Panc1 (cell line): Measurements from ENCODE around the gene FAM20A. TPM values are rescaled to one million over a fixed set of nuclear protein-coding genes. Genes with fewer than 3 reads are reported as not detected.

Experiments used
- ATAC-seq: fragments of 200-7000 bp; cut with Tn5 transposase; 2 replicates; pipeline ENCODE4 v1.9.1; 2020; ENCODE audit warnings: mild to moderate bottlenecking, moderate library complexity
- BruUV-seq: library from RNA; stranded (reverse); fragments of 400-500 nt; replicated peaks from 2 replicates; lab custom pipeline; 2021; lab: Mats Ljungman, UMichigan
- CTCF ChIA-PET: fragments of 300-600 bp; sonication (Branson Sonifier 250); formaldehyde crosslinking; loops from one replicate; lab custom pipeline; 2022; ENCODE audit warnings: antibody characterized with exemption; lab: Charles Lee
- POLR2A ChIA-PET: fragments of 300-600 bp; sonication (Branson Sonifier 250); formaldehyde crosslinking; loops from one replicate; lab custom pipeline; 2022; ENCODE audit warnings: antibody characterized with exemption; lab: Charles Lee
- DNase-seq: peaks from one replicate; pipeline ENCODE4 v3.0.0-alpha.2; 2010; ENCODE audit warnings: low read depth, low spot score
- H3K27ac ChIP-seq: 2 replicates; pipeline ENCODE4 v1.5.1; 2011; ENCODE audit warnings: mild to moderate bottlenecking, low read length, inconsistent platforms
- H3K27me3 ChIP-seq: fragments of 200-500 bp; sonication (Bioruptor generic); 2 replicates; pipeline ENCODE4 v1.6.0; 2014; ENCODE audit warnings: low read length, inconsistent platforms; ENCODE audit not compliant: control insufficient read depth, insufficient read depth
- H3K36me3 ChIP-seq: fragments of 200-500 bp; sonication (Bioruptor generic); 2 replicates; pipeline ENCODE4 v1.5.1; 2014; ENCODE audit warnings: inconsistent platforms, mild to moderate bottlenecking, low read length, moderate library complexity; ENCODE audit not compliant: control insufficient read depth, insufficient read depth
- H3K4me1 ChIP-seq: 2 replicates; pipeline ENCODE4 v1.5.1; 2011; ENCODE audit warnings: inconsistent platforms, mild to moderate bottlenecking, low read length, moderate library complexity; ENCODE audit not compliant: control insufficient read depth, insufficient read depth
- H3K4me3 ChIP-seq, 2 experiments: 2 replicates each; pipeline ENCODE4 v1.5.1; 2011 to 2012; ENCODE audit warnings: low read depth in 2 of 2, low read length in 2 of 2, mild to moderate bottlenecking in 2 of 2, inconsistent platforms in 1 of 2, moderate library complexity in 1 of 2
- H3K9me3 ChIP-seq: fragments of 200-500 bp; sonication (Bioruptor generic); 2 replicates; pipeline ENCODE4 v1.5.1; 2014; ENCODE audit warnings: low read depth, mild to moderate bottlenecking, inconsistent platforms, low read length, moderate library complexity; ENCODE audit not compliant: control insufficient read depth, insufficient read depth
- POLR2AphosphoS5 ChIP-seq: IDR thresholded peaks from 2 replicates; pipeline ENCODE4 v1.6.1; 2012; ENCODE audit warnings: mild to moderate bottlenecking, low read depth, low read length, moderate library complexity
- SIN3A ChIP-seq: IDR thresholded peaks from 2 replicates; pipeline ENCODE4 v1.6.1; 2012; ENCODE audit warnings: low read depth, mild to moderate bottlenecking, low read length, moderate library complexity, borderline replicate concordance; ENCODE audit not compliant: insufficient read depth
- TCF7L2 ChIP-seq: IDR thresholded peaks from 2 replicates; pipeline ENCODE4 v1.6.1; 2011; ENCODE audit warnings: mild to moderate bottlenecking, low read depth, low read length, inconsistent platforms
- in situ Hi-C: cut with HindIII; loops from 2 replicates; pipeline ENCODE4 v1.10.0; 2016; ENCODE audit warnings: low sequenced_read_pairs, low pct_unique_long_range_greater_than_20kb
- intact Hi-C: fragments of 100-400 bp; cut with micrococcal nuclease; formaldehyde crosslinking; loops from one replicate; pipeline ENCODE4 v1.10.0; 2022; ENCODE audit not compliant: unreplicated experiment
- total RNA-seq: library from RNA; stranded (reverse); gene quantifications from one replicate; pipeline ENCODE4 v1.2.1, GENCODE V29; 2021; ENCODE audit not compliant: unreplicated experiment
- TF ChIP-seq, protein P1 (sequence below): fragments of 450-650 bp; IDR thresholded peaks from 2 replicates; pipeline ENCODE4 v1.5.1; 2017; ENCODE audit warnings: mild to moderate bottlenecking
- TF ChIP-seq, protein P2 (sequence below), 2 experiments: IDR thresholded peaks; 2 replicates each; pipeline ENCODE4 v1.6.1; 2011 to 2012; ENCODE audit warnings: low read depth in 2 of 2, control low read depth in 1 of 2, low read length in 1 of 2, mild to moderate bottlenecking in 1 of 2, moderate library complexity in 1 of 2; ENCODE audit not compliant: insufficient read depth in 1 of 2

FAM20A gene
- total RNA-seq, 1 experiment from 2014 or later: 0.44 TPM

DNA sequence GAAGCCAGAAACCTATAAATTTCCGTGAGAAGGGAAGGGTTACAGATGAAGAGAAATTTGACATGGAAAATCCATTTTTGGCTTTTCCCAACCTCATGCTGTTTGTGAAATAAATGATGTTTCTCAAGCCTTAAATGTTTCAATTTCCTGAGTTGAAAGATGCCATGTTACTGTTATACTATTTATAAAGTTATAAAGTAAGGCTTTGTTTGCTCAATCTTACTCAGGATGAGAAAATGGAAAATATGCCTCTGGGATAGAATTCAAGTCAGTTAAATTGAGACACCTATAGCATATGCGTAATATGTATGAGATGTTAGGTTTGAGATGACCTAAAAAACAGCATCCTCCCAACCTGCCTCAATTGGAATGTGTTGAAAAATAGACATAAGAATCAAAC, 19.9 kb upstream of the FAM20A start:
- H3K36me3 ChIP-seq: no peaks in the 10 kb centered on the region
- TF ChIP-seq TCF7L2 (no peak), POLR2AphosphoS5 (no peak), SIN3A (no peak)
- TF ChIP-seq, protein P1, sequence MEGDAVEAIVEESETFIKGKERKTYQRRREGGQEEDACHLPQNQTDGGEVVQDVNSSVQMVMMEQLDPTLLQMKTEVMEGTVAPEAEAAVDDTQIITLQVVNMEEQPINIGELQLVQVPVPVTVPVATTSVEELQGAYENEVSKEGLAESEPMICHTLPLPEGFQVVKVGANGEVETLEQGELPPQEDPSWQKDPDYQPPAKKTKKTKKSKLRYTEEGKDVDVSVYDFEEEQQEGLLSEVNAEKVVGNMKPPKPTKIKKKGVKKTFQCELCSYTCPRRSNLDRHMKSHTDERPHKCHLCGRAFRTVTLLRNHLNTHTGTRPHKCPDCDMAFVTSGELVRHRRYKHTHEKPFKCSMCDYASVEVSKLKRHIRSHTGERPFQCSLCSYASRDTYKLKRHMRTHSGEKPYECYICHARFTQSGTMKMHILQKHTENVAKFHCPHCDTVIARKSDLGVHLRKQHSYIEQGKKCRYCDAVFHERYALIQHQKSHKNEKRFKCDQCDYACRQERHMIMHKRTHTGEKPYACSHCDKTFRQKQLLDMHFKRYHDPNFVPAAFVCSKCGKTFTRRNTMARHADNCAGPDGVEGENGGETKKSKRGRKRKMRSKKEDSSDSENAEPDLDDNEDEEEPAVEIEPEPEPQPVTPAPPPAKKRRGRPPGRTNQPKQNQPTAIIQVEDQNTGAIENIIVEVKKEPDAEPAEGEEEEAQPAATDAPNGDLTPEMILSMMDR: no peak
- TF ChIP-seq, protein P2, sequence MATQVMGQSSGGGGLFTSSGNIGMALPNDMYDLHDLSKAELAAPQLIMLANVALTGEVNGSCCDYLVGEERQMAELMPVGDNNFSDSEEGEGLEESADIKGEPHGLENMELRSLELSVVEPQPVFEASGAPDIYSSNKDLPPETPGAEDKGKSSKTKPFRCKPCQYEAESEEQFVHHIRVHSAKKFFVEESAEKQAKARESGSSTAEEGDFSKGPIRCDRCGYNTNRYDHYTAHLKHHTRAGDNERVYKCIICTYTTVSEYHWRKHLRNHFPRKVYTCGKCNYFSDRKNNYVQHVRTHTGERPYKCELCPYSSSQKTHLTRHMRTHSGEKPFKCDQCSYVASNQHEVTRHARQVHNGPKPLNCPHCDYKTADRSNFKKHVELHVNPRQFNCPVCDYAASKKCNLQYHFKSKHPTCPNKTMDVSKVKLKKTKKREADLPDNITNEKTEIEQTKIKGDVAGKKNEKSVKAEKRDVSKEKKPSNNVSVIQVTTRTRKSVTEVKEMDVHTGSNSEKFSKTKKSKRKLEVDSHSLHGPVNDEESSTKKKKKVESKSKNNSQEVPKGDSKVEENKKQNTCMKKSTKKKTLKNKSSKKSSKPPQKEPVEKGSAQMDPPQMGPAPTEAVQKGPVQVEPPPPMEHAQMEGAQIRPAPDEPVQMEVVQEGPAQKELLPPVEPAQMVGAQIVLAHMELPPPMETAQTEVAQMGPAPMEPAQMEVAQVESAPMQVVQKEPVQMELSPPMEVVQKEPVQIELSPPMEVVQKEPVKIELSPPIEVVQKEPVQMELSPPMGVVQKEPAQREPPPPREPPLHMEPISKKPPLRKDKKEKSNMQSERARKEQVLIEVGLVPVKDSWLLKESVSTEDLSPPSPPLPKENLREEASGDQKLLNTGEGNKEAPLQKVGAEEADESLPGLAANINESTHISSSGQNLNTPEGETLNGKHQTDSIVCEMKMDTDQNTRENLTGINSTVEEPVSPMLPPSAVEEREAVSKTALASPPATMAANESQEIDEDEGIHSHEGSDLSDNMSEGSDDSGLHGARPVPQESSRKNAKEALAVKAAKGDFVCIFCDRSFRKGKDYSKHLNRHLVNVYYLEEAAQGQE (IDR thresholded peaks at IDR 0.05; ENCODE audit: insufficient read depth in 1 of 2, low read depth in 2 of 2, low read length in 1 of 2): no peak
- no peaks in the 10 kb centered on the region for H3K9me3 ChIP-seq
- intact Hi-C loops (no loop called here), in situ Hi-C loops (no loop called here)
- no TSS peak for BruUV-seq
- no peaks in the 10 kb centered on the region for H3K27me3 ChIP-seq
- H3K4me3 ChIP-seq: no peak overlapping the region
- POLR2A ChIA-PET: no interaction called here
- ATAC-seq: no peak
- no peak for DNase-seq
- H3K27ac ChIP-seq: no peak overlapping the region
- H3K4me1 ChIP-seq: no peaks in the 10 kb centered on the region
- CTCF ChIA-PET: no interaction called here

DNA sequence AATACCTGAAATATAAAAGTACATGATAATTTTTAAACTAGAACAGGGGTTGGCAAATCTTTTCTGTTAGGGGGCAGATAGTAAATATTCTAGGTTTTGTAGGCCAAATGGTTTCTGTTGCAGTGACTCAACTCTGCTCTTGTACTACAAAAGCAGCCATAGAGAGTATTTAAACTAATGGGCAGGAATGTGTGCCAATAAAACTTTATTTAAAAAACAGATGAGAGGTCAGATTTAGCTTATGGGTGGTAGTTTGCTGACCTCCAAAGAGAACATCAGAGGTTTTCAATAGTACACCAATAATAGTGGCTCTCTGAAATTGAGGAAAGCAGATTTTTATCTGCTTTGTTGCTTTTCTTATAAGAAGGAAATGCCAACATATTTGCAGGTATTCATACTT, 15.2 kb upstream of the FAM20A start:
- Histone ChIP-seq H3K27me3 (no peaks in the 10 kb centered on the region), H3K4me3 (no peak overlapping the region), H3K4me1 (no peaks in the 10 kb centered on the region), H3K36me3 (no peaks in the 10 kb centered on the region), H3K9me3 (no peaks in the 10 kb centered on the region), H3K27ac (no peak overlapping the region)
- no TSS peak for BruUV-seq
- POLR2A ChIA-PET: no interaction called here
- ATAC-seq: no peak
- TF ChIP-seq SIN3A (no peak), TCF7L2 (no peak)
- DNase-seq: no peak
- intact Hi-C loops: no loop called here
- CTCF ChIA-PET: no interaction called here
- in situ Hi-C loops: no loop called here

DNA sequence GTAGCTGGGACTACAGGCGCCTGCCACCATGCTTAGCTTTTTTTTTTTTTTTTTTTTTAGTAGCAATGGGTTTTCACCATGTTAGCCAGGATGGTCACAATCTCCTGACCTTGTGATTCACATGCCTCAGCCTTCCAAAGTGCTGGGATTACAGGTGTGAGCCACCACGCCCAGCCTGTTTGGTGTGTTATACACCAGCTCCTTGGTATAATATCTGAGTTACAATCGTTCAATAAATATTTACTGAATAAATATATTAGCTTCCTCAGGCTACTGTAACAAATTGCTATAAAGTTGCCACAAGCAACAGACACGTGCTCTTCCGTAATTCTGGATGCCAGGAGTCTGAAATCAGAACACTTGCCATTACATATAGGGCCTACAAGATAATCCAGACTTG, 13.6 kb upstream of the FAM20A start:
- TF ChIP-seq SIN3A (no peak), TCF7L2 (no peak), POLR2AphosphoS5 (no peak)
- TF ChIP-seq, protein P2 (IDR thresholded peaks at IDR 0.05; ENCODE audit: insufficient read depth in 1 of 2, low read depth in 2 of 2, low read length in 1 of 2): no peak
- TF ChIP-seq, protein P1: no peak
- intact Hi-C loops (no loop called here), in situ Hi-C loops (no loop called here)
- DNase-seq (no peak), ATAC-seq (no peak)
- no peaks in the 10 kb centered on the region for H3K4me1 ChIP-seq
- no peaks in the 10 kb centered on the region for H3K27me3 ChIP-seq
- H3K27ac ChIP-seq: no peak overlapping the region
- H3K36me3 ChIP-seq: no peaks in the 10 kb centered on the region
- no TSS peak for BruUV-seq
- H3K9me3 ChIP-seq: no peaks in the 10 kb centered on the region
- ChIA-PET CTCF (interaction anchor here (0.5 to 0.9 kb wide), 3 partner anchors 128 to 148 kb away, joined by 4 to 8 read pairs (median 6); no protein-coding TSS in a partner anchor), POLR2A (interaction anchor here (0.6 kb wide), 1 partner anchor 12 kb away, joined by 8 read pairs; no protein-coding TSS in a partner anchor)
- no peak overlapping the region for H3K4me3 ChIP-seq
